ENCODE measurements around the gene PSAP.

DNA sequence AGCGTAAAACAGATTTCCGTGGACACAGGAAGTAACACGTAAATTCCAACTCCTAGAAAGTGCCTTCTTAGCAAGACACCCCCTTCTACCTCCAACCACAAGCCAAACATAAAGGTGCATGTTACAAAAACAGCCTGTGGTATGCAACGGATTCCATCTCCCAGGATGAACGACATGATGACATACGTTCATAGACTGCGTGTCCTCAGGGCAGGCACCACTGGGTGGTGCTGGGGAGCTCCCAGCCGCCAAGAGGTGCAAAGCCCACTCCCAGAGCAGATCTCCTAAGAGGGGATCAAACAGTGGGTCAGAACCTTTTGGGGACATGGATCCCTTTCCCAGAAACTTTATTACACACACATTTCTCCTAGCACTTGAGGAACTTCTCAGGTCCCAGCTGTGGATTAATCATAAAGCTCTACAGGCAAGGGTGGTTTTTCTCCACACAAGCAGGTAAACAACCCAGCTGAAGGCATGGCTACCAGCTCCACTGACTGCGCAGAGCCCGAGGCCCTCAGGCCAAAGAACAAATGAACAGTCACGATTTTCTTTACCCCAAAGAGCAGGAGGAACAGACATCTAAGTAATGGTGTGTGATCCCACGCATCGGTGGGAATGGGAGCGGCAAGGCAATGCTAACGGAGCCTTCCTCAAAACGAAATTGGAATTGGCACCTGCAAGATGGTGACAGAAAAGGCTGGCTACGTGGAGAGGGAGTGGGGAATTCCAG, 13.8 kb downstream of the PSAP start:
- TF ChIP-seq, protein P1, sequence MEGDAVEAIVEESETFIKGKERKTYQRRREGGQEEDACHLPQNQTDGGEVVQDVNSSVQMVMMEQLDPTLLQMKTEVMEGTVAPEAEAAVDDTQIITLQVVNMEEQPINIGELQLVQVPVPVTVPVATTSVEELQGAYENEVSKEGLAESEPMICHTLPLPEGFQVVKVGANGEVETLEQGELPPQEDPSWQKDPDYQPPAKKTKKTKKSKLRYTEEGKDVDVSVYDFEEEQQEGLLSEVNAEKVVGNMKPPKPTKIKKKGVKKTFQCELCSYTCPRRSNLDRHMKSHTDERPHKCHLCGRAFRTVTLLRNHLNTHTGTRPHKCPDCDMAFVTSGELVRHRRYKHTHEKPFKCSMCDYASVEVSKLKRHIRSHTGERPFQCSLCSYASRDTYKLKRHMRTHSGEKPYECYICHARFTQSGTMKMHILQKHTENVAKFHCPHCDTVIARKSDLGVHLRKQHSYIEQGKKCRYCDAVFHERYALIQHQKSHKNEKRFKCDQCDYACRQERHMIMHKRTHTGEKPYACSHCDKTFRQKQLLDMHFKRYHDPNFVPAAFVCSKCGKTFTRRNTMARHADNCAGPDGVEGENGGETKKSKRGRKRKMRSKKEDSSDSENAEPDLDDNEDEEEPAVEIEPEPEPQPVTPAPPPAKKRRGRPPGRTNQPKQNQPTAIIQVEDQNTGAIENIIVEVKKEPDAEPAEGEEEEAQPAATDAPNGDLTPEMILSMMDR (conservative IDR thresholded peaks at IDR 0.05; ENCODE audit: low read depth, low read length) = peak; percentile 80
- TF ChIP-seq EZH2 (IDR thresholded peaks at IDR 0.05; ENCODE audit: borderline replicate concordance, low read depth, low read length, poor library complexity, severe bottlenecking) = no peak
